ENCODE measurements around the gene MCC.

The MCC gene

DNA sequence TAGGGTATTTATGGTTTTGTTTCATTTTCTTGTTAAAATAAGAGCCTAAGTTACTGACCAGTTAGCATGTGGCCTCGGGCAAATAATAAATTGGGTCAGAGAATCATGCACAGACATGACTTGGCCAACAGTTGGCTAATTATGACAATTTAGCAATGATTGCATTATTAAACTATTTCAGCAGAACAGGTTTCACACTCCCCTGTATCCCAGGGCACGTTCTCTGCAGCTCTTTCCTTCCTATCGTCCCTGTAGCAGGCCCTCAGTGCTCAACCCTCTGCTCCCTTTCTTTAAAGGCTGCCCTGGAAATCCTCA, 221.4 kb downstream of the MCC start (continued):
- TF ChIP-seq, protein P1, sequence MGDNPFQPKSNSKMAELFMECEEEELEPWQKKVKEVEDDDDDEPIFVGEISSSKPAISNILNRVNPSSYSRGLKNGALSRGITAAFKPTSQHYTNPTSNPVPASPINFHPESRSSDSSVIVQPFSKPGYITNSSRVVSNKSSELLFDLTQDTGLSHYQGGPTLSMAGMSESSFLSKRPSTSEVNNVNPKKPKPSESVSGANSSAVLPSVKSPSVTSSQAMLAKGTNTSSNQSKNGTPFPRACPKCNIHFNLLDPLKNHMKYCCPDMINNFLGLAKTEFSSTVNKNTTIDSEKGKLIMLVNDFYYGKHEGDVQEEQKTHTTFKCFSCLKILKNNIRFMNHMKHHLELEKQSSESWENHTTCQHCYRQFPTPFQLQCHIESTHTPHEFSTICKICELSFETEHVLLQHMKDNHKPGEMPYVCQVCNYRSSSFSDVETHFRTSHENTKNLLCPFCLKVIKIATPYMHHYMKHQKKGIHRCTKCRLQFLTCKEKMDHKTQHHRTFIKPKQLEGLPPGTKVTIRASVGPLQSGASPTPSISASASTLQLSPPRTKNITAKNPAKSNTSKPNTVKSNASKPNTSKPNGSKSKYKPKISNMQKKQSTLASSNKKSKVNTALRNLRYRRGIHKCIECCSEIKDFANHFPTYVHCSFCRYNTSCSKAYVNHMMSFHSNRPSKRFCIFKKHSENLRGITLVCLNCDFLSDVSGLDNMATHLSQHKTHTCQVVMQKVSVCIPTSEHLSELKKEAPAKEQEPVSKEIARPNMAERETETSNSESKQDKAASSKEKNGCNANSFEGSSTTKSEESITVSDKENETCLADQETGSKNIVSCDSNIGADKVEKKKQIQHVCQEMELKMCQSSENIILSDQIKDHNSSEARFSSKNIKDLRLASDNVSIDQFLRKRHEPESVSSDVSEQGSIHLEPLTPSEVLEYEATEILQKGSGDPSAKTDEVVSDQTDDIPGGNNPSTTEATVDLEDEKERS (tag by site-specific recombination; IDR thresholded peaks at IDR 0.05) = no peak
- TF ChIP-seq PBX3 (CRISPR knock-in tag; IDR thresholded peaks at IDR 0.05) (no peak), ZSCAN23 (tag by site-specific recombination; IDR thresholded peaks at IDR 0.05) (no peak), ZBTB48 (tag by site-specific recombination; IDR thresholded peaks at IDR 0.05) (peak; percentile 36; the same call in 1 of the 2 replicates), EGR2 (tag by site-specific recombination; IDR thresholded peaks at IDR 0.05; ENCODE audit: low read depth) (no peak), ZNF747 (tag by site-specific recombination; IDR thresholded peaks at IDR 0.05) (no peak), ZNF324 (tag by site-specific recombination; IDR thresholded peaks at IDR 0.05) (no peak), ZNF24 (tag by site-specific recombination; IDR thresholded peaks at IDR 0.05) (peak; percentile 48; the same call in 1 of the 2 replicates), ELK4 (IDR thresholded peaks at IDR 0.05; ENCODE audit: borderline replicate concordance, low read depth, low read length) (no peak), ZNF366 (tag by site-specific recombination; conservative IDR thresholded peaks at IDR 0.05) (peak; percentile 55), ZNF112 (tag by site-specific recombination; IDR thresholded peaks at IDR 0.05) (no peak), ZXDB (tag by site-specific recombination; IDR thresholded peaks at IDR 0.05) (0 out of 2 replicates have a peak, but pooled peaks have one; percentile 4), GLI2 (tag by site-specific recombination; IDR thresholded peaks at IDR 0.05; ENCODE audit: borderline replicate concordance, low read depth) (no peak), ZNF146 (tag by site-specific recombination; IDR thresholded peaks at IDR 0.05) (no peak), ZNF660 (tag by site-specific recombination; IDR thresholded peaks at IDR 0.05) (no peak), ZNF510 (tag by site-specific recombination; IDR thresholded peaks at IDR 0.05; ENCODE audit: insufficient replicate concordance) (no peak), ZNF311 (tag by site-specific recombination; IDR thresholded peaks at IDR 0.05; ENCODE audit: borderline replicate concordance) (no peak), ZFHX2 (tag by site-specific recombination; conservative IDR thresholded peaks at IDR 0.05) (no peak), ZNF426 (tag by site-specific recombination; IDR thresholded peaks at IDR 0.05) (no peak), ATF2 (tag by site-specific recombination; IDR thresholded peaks at IDR 0.05; ENCODE audit: low read depth) (no peak), ZNF654 (tag by site-specific recombination; IDR thresholded peaks at IDR 0.05; ENCODE audit: low read depth) (no peak)
- TF ChIP-seq, protein P2, sequence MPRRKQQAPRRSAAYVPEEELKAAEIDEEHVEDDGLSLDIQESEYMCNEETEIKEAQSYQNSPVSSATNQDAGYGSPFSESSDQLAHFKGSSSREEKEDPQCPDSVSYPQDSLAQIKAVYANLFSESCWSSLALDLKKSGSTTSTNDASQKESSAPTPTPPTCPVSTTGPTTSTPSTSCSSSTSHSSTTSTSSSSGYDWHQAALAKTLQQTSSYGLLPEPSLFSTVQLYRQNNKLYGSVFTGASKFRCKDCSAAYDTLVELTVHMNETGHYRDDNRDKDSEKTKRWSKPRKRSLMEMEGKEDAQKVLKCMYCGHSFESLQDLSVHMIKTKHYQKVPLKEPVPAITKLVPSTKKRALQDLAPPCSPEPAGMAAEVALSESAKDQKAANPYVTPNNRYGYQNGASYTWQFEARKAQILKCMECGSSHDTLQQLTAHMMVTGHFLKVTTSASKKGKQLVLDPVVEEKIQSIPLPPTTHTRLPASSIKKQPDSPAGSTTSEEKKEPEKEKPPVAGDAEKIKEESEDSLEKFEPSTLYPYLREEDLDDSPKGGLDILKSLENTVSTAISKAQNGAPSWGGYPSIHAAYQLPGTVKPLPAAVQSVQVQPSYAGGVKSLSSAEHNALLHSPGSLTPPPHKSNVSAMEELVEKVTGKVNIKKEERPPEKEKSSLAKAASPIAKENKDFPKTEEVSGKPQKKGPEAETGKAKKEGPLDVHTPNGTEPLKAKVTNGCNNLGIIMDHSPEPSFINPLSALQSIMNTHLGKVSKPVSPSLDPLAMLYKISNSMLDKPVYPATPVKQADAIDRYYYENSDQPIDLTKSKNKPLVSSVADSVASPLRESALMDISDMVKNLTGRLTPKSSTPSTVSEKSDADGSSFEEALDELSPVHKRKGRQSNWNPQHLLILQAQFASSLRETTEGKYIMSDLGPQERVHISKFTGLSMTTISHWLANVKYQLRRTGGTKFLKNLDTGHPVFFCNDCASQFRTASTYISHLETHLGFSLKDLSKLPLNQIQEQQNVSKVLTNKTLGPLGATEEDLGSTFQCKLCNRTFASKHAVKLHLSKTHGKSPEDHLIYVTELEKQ (tag by site-specific recombination; IDR thresholded peaks at IDR 0.05; ENCODE audit: borderline replicate concordance) = no peak
- TF ChIP-seq, protein P3, sequence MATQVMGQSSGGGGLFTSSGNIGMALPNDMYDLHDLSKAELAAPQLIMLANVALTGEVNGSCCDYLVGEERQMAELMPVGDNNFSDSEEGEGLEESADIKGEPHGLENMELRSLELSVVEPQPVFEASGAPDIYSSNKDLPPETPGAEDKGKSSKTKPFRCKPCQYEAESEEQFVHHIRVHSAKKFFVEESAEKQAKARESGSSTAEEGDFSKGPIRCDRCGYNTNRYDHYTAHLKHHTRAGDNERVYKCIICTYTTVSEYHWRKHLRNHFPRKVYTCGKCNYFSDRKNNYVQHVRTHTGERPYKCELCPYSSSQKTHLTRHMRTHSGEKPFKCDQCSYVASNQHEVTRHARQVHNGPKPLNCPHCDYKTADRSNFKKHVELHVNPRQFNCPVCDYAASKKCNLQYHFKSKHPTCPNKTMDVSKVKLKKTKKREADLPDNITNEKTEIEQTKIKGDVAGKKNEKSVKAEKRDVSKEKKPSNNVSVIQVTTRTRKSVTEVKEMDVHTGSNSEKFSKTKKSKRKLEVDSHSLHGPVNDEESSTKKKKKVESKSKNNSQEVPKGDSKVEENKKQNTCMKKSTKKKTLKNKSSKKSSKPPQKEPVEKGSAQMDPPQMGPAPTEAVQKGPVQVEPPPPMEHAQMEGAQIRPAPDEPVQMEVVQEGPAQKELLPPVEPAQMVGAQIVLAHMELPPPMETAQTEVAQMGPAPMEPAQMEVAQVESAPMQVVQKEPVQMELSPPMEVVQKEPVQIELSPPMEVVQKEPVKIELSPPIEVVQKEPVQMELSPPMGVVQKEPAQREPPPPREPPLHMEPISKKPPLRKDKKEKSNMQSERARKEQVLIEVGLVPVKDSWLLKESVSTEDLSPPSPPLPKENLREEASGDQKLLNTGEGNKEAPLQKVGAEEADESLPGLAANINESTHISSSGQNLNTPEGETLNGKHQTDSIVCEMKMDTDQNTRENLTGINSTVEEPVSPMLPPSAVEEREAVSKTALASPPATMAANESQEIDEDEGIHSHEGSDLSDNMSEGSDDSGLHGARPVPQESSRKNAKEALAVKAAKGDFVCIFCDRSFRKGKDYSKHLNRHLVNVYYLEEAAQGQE (tag by site-specific recombination; IDR thresholded peaks at IDR 0.05) = no peak
